H1 (cell line): ENCODE data around the gene EGLN2.

Experiments used
- ASH2L ChIP-seq: fragments of 200-600, 300-600 bp; sonication (generic); IDR thresholded peaks from one replicate; pipeline ENCODE4 v1.7.1; 2017; ENCODE audit warnings: low read length
- CREB1 ChIP-seq: IDR thresholded peaks from 2 replicates; pipeline ENCODE4 v1.6.1; 2012; ENCODE audit warnings: inconsistent platforms
- EGR1 ChIP-seq: IDR thresholded peaks from 2 replicates; pipeline ENCODE4 v1.6.1; 2011; ENCODE audit warnings: low read depth, low read length, borderline replicate concordance
- MAX ChIP-seq: IDR thresholded peaks from 2 replicates; pipeline ENCODE4 v1.6.1; 2012; ENCODE audit warnings: inconsistent platforms
- NRF1 ChIP-seq: IDR thresholded peaks from 2 replicates; pipeline ENCODE4 v1.6.1; 2011; ENCODE audit warnings: mild to moderate bottlenecking, low read depth, low read length, improper control_type of control experiment
- POLR2A ChIP-seq, 2 experiments: IDR thresholded peaks; 1 replicate in 1 of 2; 2 replicates in 1 of 2; pipeline ENCODE4 v1.6.1; 2011; ENCODE audit warnings: low read depth in 2 of 2, low read length in 2 of 2, mild to moderate bottlenecking in 2 of 2; ENCODE audit errors: control extremely low read depth in 1 of 2
- POLR2AphosphoS5 ChIP-seq: IDR thresholded peaks from 2 replicates; pipeline ENCODE4 v1.6.1; 2011; ENCODE audit warnings: low read depth, low read length
- RAD21 ChIP-seq, 2 experiments: IDR thresholded peaks in 1 of 2; conservative IDR thresholded peaks in 1 of 2; 2 replicates each; pipeline ENCODE4 v1.6.1; 2011; ENCODE audit warnings: low read depth in 2 of 2, low read length in 2 of 2, improper control_type of control experiment in 1 of 2, inconsistent platforms in 1 of 2, mild to moderate bottlenecking in 1 of 2, moderate library complexity in 1 of 2
- RBBP5 ChIP-seq: IDR thresholded peaks from 2 replicates; pipeline ENCODE4 v1.7.1; 2012; ENCODE audit warnings: low read depth, mild to moderate bottlenecking, inconsistent platforms, low read length, moderate library complexity, borderline replicate concordance
- TAF1 ChIP-seq: IDR thresholded peaks from 2 replicates; pipeline ENCODE4 v1.6.1; 2011; ENCODE audit warnings: mild to moderate bottlenecking, low read depth, low read length
- ZNF274 ChIP-seq: IDR thresholded peaks from 2 replicates; pipeline ENCODE4 v1.7.0; 2012; ENCODE audit warnings: low read length, borderline replicate concordance; ENCODE audit errors: extremely low read depth
- TF ChIP-seq, protein P1 (sequence below), 3 experiments: IDR thresholded peaks; 1 replicate in 2 of 3; 2 replicates in 1 of 3; pipeline versions ENCODE4 v1.5.1 to v1.6.1; 2011; ENCODE audit warnings: low read length in 3 of 3, mild to moderate bottlenecking in 3 of 3, inconsistent platforms in 2 of 3, low read depth in 1 of 3, moderate library complexity in 1 of 3; ENCODE audit not compliant: insufficient read depth in 1 of 3; ENCODE audit errors: control extremely low read depth in 1 of 3

DNA sequence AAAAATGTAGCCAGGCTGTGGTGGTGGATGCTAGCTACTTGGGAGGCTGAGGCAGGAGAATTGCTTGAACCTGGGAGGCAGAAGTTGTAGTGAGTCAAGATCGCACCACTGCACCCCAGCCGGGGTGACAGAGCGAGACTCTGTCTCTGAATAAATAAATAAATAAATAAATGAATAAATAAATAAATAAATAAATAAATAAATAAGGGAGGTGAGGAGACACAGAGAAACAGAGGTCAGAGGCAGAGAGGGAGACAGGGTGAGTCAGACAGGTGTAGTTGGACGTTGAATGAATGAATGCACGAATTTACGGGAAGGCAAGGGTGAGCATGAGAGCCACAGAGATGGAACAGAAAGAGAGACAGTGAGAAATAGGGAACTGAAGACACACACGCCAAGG is 17.9 kb upstream of the EGLN2 start:
- TF ChIP-seq ASH2L (no peak), NRF1 (no peak), TAF1 (no peak), POLR2AphosphoS5 (no peak), MAX (no peak), CREB1 (no peak), RBBP5 (no peak), RAD21 (IDR thresholded peaks at IDR 0.05 in 1 of 2, conservative IDR thresholded peaks at IDR 0.05 in 1 of 2; ENCODE audit: low read depth in 2 of 2, low read length in 2 of 2) (no peak), POLR2A (IDR thresholded peaks at IDR 0.05; ENCODE audit: control extremely low read depth in 1 of 2, low read depth in 2 of 2, low read length in 2 of 2) (no peak), EGR1 (no peak), ZNF274 (no peak)
- TF ChIP-seq, protein P1, sequence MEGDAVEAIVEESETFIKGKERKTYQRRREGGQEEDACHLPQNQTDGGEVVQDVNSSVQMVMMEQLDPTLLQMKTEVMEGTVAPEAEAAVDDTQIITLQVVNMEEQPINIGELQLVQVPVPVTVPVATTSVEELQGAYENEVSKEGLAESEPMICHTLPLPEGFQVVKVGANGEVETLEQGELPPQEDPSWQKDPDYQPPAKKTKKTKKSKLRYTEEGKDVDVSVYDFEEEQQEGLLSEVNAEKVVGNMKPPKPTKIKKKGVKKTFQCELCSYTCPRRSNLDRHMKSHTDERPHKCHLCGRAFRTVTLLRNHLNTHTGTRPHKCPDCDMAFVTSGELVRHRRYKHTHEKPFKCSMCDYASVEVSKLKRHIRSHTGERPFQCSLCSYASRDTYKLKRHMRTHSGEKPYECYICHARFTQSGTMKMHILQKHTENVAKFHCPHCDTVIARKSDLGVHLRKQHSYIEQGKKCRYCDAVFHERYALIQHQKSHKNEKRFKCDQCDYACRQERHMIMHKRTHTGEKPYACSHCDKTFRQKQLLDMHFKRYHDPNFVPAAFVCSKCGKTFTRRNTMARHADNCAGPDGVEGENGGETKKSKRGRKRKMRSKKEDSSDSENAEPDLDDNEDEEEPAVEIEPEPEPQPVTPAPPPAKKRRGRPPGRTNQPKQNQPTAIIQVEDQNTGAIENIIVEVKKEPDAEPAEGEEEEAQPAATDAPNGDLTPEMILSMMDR (IDR thresholded peaks at IDR 0.05; ENCODE audit: control extremely low read depth in 1 of 3, insufficient read depth in 1 of 3, low read depth in 1 of 3, low read length in 3 of 3): no peak
